OCI-LY3 (cell line): ENCODE data around the gene KMT5B.

Source experiments
- CTCF ChIP-seq: fragments of 200-600, 300-600 bp; sonication (generic); IDR thresholded peaks from 2 replicates; pipeline ENCODE4 v1.5.1; 2014; ENCODE audit warnings: antibody characterized with exemption, low read length, low read depth
- EZH2phosphoT487 ChIP-seq: fragments of 200-600 bp; shearing (Covaris generic); IDR thresholded peaks from 2 replicates; pipeline ENCODE4 v1.6.1; 2018; ENCODE audit warnings: antibody characterized with exemption, mixed run types, low read depth

- no peak for TF ChIP-seq CTCF
- TF ChIP-seq EZH2phosphoT487: no peak
Measured at GRCh38 chr11:68213135-68213515, at the start of gene KMT5B.
